Lower leg skin (tissue), 3 donors: ENCODE measurements around the gene SELL.

ENCODE experiments used
- POLR2A ChIP-seq, 2 donors: fragments of 450-650 bp; IDR thresholded peaks; one replicate each; pipeline ENCODE4 v1.6.1; 2016 to 2017; ENCODE audit warnings: antibody characterized with exemption in 2 of 2, mild to moderate bottlenecking in 1 of 2, moderate library complexity in 1 of 2
- TF ChIP-seq, protein P1 (sequence below), 3 donors: fragments of 450-650 bp; IDR thresholded peaks; one replicate each; pipeline ENCODE4 v1.5.1; 2016; ENCODE audit warnings: antibody characterized with exemption in 3 of 3, mild to moderate bottlenecking in 3 of 3, moderate library complexity in 2 of 3

DNA sequence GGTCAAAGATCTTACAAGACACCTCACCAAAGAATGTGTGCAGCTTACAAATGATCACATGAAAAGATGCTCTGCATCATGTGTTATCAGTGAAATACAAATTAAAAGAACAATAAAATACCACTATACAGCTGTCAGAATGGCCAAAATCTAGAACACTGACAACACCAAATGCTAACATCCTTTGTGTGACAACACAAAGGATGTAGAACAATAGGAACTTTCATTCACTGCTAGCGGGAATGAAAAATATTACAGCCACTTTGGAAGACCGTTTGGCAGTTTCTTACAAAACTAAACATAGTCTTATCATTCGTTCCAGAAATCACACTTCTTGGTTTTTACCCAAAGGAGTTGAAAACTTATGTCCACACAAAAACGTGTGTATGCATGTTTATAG lies 60.9 kb downstream of the SELL start:
- TF ChIP-seq, protein P1, sequence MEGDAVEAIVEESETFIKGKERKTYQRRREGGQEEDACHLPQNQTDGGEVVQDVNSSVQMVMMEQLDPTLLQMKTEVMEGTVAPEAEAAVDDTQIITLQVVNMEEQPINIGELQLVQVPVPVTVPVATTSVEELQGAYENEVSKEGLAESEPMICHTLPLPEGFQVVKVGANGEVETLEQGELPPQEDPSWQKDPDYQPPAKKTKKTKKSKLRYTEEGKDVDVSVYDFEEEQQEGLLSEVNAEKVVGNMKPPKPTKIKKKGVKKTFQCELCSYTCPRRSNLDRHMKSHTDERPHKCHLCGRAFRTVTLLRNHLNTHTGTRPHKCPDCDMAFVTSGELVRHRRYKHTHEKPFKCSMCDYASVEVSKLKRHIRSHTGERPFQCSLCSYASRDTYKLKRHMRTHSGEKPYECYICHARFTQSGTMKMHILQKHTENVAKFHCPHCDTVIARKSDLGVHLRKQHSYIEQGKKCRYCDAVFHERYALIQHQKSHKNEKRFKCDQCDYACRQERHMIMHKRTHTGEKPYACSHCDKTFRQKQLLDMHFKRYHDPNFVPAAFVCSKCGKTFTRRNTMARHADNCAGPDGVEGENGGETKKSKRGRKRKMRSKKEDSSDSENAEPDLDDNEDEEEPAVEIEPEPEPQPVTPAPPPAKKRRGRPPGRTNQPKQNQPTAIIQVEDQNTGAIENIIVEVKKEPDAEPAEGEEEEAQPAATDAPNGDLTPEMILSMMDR (IDR thresholded peaks at IDR 0.05) = no peak
- no peak for TF ChIP-seq POLR2A (IDR thresholded peaks at IDR 0.05)
